Neutrophil (primary cell): ENCODE data around the gene CDHR5.

Experiments used
- H3K27ac ChIP-seq: fragments of 200-600 bp; sonication (generic); 2 replicates; pipeline ENCODE4 v1.5.1; 2016; ENCODE audit warnings: mild to moderate bottlenecking, moderate library complexity
- H3K27me3 ChIP-seq: fragments of 200-600 bp; sonication (generic); 2 replicates; pipeline ENCODE4 v1.6.0; 2016; ENCODE audit warnings: mild to moderate bottlenecking
- H3K36me3 ChIP-seq: fragments of 200-600 bp; sonication (generic); 2 replicates; pipeline ENCODE4 v1.5.1; 2017
- H3K4me1 ChIP-seq, 2 experiments: fragments of 200-600 bp in 1 of 2; sonication (generic) in 1 of 2; 1 replicate in 1 of 2; 2 replicates in 1 of 2; pipeline versions ENCODE4 v1.5.1 to v1.6.1; 2013 to 2016; ENCODE audit warnings: low read depth in 1 of 2, low read length in 1 of 2, mild to moderate bottlenecking in 1 of 2, moderate library complexity in 1 of 2; ENCODE audit not compliant: control insufficient read depth in 1 of 2, insufficient read depth in 1 of 2
- H3K4me3 ChIP-seq, 2 experiments: fragments of 200-600 bp in 1 of 2; sonication (generic) in 1 of 2; 1 replicate in 1 of 2; 2 replicates in 1 of 2; pipeline ENCODE4 v1.5.1; 2013 to 2016; ENCODE audit warnings: low read depth in 1 of 2, low read length in 1 of 2, mild to moderate bottlenecking in 1 of 2, moderate library complexity in 1 of 2
- H3K9me3 ChIP-seq: fragments of 200-600 bp; sonication (generic); 2 replicates; pipeline ENCODE4 v1.5.1; 2016
- TF ChIP-seq, protein P1 (sequence below): fragments of 200-600 bp; sonication (generic); IDR thresholded peaks from 2 replicates; pipeline ENCODE4 v1.5.1; 2016; ENCODE audit warnings: antibody characterized with exemption

The CDHR5 gene

DNA sequence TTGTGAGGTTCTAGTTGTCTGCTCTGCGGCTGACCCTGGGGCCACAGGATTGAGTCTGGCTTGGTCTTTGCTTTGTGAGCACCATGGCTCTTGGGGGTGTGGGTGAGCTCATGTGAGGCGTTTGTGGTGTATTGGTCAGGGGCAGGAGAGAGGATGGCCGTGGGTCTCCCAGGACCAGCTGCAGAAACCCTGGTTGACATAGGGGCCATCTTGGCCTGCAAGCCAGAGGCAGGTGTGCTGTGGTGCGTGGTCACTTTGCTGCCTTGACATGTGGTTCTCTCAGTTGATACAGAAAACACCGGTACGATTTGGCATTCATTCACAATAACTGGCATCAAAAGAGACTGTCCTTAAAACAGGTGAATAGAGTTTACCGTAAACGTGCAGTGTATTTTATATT lies 37.2 kb downstream of the CDHR5 start:
- H3K27ac ChIP-seq = peak overlapping the region; percentile 44
- H3K4me1 ChIP-seq = no peaks in the 10 kb centered on the region
- TF ChIP-seq, protein P1, sequence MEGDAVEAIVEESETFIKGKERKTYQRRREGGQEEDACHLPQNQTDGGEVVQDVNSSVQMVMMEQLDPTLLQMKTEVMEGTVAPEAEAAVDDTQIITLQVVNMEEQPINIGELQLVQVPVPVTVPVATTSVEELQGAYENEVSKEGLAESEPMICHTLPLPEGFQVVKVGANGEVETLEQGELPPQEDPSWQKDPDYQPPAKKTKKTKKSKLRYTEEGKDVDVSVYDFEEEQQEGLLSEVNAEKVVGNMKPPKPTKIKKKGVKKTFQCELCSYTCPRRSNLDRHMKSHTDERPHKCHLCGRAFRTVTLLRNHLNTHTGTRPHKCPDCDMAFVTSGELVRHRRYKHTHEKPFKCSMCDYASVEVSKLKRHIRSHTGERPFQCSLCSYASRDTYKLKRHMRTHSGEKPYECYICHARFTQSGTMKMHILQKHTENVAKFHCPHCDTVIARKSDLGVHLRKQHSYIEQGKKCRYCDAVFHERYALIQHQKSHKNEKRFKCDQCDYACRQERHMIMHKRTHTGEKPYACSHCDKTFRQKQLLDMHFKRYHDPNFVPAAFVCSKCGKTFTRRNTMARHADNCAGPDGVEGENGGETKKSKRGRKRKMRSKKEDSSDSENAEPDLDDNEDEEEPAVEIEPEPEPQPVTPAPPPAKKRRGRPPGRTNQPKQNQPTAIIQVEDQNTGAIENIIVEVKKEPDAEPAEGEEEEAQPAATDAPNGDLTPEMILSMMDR = no peak
- no peaks in the 10 kb centered on the region for H3K27me3 ChIP-seq
- no peak overlapping the region for H3K4me3 ChIP-seq
- no peaks in the 10 kb centered on the region for H3K9me3 ChIP-seq
- peaks cover 85% of the 10 kb centered on the region for H3K36me3 ChIP-seq

DNA sequence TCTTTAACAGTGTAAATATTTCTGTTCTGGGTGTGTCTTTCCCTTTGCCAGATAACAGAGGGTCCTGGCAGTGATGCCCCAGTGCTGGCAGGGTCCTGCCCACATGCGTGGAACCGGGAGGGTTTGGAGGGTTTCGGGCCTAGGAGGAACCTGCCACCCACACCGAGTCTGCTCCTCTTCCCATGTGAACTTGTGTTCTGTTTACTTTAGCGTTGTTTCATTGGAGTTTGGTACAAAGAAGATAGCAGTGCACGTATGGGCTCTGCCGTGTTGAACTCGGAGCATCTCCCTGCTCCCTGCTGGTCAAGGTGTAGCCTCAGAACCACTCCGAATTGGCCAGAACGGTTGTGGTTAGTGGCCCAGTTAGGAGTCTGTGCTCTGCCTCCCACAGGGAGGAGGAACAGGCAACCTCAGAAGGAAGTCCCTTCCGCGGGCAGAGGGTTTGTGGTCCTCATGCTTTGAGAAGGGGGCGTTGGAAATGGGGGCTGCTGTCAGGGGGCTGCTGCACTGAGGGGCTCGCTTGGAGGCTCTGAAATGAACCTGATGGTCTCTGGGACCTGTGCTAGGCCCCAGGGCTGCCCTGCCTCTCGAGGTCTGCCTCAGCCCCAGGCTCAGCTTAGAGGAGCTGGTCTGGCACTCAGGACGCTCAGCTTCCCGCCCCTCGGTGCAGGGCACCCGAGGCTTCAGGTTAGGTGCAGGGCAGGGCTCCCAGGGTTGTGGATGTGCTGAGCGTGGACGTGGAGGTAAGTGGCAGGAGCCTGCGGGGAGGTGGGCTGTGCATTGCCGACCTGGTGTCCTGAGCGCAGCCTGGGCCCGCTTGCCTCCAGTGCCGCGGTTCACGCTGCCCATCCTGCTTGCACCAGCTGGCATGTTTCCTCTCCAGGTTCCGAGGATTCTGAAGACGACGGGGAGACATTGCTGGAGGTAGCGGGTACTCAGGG lies 38.1 kb downstream of the CDHR5 start:
- H3K4me3 ChIP-seq = no peak overlapping the region
- peaks cover 83% of the 10 kb centered on the region for H3K36me3 ChIP-seq
- H3K9me3 ChIP-seq = no peaks in the 10 kb centered on the region
- no peaks in the 10 kb centered on the region for H3K4me1 ChIP-seq
- TF ChIP-seq, protein P1 = no peak
- no peaks in the 10 kb centered on the region for H3K27me3 ChIP-seq
- H3K27ac ChIP-seq = no peak overlapping the region

DNA sequence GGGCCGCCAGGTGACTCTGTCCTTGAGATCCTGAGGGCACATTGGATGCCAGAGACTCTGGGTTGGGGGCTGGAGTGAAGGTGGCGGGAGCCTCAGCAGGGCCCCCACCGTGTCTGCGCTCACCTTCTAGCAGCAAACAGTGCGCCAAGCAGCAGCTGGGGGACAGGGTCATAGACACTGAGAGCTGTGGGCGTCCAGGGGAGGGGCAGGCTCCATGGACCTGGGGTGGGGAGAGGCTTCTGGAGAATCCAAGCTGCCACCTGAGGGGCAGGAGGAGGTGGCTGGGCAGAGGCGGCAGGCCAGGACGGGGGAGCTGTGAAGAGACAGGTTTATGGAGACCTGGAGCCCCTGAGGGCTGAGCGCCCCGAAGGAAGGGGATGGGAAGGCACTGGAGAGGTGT lies 40.5 kb downstream of the CDHR5 start:
- TF ChIP-seq, protein P1 = no peak
- Histone ChIP-seq H3K36me3 (peaks cover 63% of the 10 kb centered on the region), H3K9me3 (no peaks in the 10 kb centered on the region), H3K27me3 (no peaks in the 10 kb centered on the region), H3K4me3 (no peak overlapping the region), H3K4me1 (no peaks in the 10 kb centered on the region), H3K27ac (no peak overlapping the region)

DNA sequence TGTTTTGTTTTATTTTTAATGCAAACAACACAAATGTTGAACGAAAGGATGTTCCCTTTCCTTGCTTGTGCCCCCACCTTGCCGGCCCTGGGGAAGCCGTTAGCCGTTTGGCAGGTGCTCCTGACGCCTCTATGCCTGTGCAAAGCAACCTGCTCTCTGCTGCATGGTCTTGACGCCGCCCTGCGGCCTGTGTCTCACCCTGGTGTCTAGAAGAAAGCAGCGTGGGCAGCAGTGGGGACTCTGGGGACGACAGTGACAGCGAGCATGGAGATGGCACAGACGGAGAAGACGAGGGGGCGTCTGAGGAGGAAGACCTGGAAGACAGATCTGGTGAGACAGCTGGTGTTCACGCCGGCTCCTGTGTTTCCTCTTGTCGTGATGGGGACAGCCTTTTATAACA lies 43.0 kb downstream of the CDHR5 start:
- H3K4me1 ChIP-seq = peaks cover 16 to 19% of the 10 kb centered on the region in 2 experiments
- no peaks in the 10 kb centered on the region for H3K27me3 ChIP-seq
- no peak overlapping the region for H3K4me3 ChIP-seq
- no peak overlapping the region for H3K27ac ChIP-seq
- TF ChIP-seq, protein P1 = no peak
- H3K36me3 ChIP-seq = peaks cover 38% of the 10 kb centered on the region
- no peaks in the 10 kb centered on the region for H3K9me3 ChIP-seq

DNA sequence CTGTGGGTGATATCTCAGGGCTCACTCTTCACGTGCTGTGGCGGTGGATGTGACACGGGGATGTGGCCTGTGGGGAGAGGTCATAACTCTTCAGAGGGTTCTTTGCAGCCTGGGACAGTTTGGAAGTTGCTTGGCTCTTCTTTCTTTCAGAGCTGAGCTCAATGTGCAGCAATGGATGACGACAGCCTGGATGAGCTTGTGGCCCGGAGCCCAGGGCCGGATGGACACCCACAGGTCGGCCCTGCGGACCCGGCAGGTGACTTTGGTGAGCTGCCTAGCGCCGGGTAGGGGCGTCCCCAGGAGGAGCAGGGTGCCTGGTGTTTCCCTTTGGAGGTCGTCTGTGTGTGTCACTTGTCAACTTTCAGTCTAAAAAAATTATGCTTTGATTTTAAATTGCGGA lies 43.4 kb downstream of the CDHR5 start:
- Histone ChIP-seq H3K27ac (no peak overlapping the region), H3K27me3 (no peaks in the 10 kb centered on the region), H3K4me1 (peaks cover 16 to 20% of the 10 kb centered on the region in 2 experiments), H3K9me3 (no peaks in the 10 kb centered on the region), H3K36me3 (peaks cover 34% of the 10 kb centered on the region), H3K4me3 (no peak overlapping the region)
- TF ChIP-seq, protein P1 = no peak
